Vagina (tissue), 2 donors: ENCODE results near the gene KAZN. TPM values are rescaled to one million over a fixed set of nuclear protein-coding genes. Genes with fewer than 3 reads are reported as not detected.

ENCODE experiments used
- DNase-seq, 2 donors: peaks; one replicate each; pipeline ENCODE4 v3.0.0-alpha.2; 2017; ENCODE audit errors: extremely low spot score in 2 of 2
- H3K27ac ChIP-seq: fragments of 200-600 bp; sonication (generic); one replicate; pipeline ENCODE4 v1.5.1; 2019
- H3K27me3 ChIP-seq: fragments of 200-600 bp; sonication (generic); one replicate; pipeline ENCODE4 v1.5.1; 2019
- H3K36me3 ChIP-seq, 2 donors: fragments of 200-600 bp; sonication (generic); one replicate each; pipeline ENCODE4 v1.5.1; 2017 to 2019
- H3K4me1 ChIP-seq: fragments of 200-600 bp; sonication (generic); one replicate; pipeline ENCODE4 v1.5.1; 2019
- H3K4me3 ChIP-seq, 2 donors: fragments of 200-600 bp; sonication (generic); 1 replicate in 1 of 2; 2 replicates in 1 of 2; pipeline ENCODE4 v1.5.1; 2016 to 2019
- H3K9me3 ChIP-seq: fragments of 200-600 bp; sonication (generic); one replicate; pipeline ENCODE4 v1.5.1; 2019
- POLR2A ChIP-seq, 2 donors: fragments of 450-650 bp; IDR thresholded peaks; one replicate each; pipeline ENCODE4 v1.6.1; 2017; ENCODE audit warnings: antibody characterized with exemption in 2 of 2, mild to moderate bottlenecking in 2 of 2, moderate library complexity in 2 of 2
- POLR2AphosphoS5 ChIP-seq, 2 donors: sonication (generic); formaldehyde crosslinking; IDR thresholded peaks; one replicate each; pipeline ENCODE4 v1.9.0; 2017; ENCODE audit warnings: antibody characterized with exemption in 2 of 2, mild to moderate bottlenecking in 2 of 2, low read depth in 1 of 2; ENCODE audit not compliant: insufficient read depth in 1 of 2
- intact Hi-C: fragments of 100-400 bp; cut with DNase I; formaldehyde crosslinking; loops from one replicate; pipeline ENCODE4 v1.15.1; 2023
- total RNA-seq: library from RNA; depleted of rRNA; stranded (reverse); fragments of >200 nt; gene quantifications from one replicate; pipeline ENCODE4 v1.2.3, GENCODE V29; 2016
- TF ChIP-seq, protein P1 (sequence below), 3 experiments: fragments of 450-650 bp in 2 of 3; fragments of 200-600 bp in 1 of 3; sonication (generic) in 1 of 3; IDR thresholded peaks; one replicate each; pipeline ENCODE4 v1.5.1; 2017 to 2019; ENCODE audit warnings: antibody characterized with exemption in 3 of 3, mild to moderate bottlenecking in 2 of 3, moderate library complexity in 2 of 3

KAZN gene
- total RNA-seq, 1 donor from 2014 or later = 29.5 TPM

DNA sequence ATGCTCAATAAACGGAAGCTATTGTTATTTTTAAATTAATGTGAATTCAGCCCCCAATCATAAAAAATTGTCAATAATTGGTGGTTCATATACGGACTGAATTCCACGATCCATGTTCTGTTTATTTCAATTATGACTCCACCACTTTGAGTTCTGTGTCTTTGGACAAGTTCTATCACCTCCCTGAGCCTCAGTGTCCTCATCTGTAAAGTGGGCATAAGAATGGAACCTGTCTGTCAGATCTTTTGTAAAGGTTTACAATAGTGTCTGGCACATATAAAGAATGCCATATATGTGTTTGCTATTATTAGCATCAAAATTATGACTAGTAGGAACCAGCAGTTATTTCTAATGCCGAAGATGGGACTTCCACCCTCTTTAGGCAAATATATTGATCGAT lies 183.3 kb downstream of the KAZN start:
- TF ChIP-seq, protein P1, sequence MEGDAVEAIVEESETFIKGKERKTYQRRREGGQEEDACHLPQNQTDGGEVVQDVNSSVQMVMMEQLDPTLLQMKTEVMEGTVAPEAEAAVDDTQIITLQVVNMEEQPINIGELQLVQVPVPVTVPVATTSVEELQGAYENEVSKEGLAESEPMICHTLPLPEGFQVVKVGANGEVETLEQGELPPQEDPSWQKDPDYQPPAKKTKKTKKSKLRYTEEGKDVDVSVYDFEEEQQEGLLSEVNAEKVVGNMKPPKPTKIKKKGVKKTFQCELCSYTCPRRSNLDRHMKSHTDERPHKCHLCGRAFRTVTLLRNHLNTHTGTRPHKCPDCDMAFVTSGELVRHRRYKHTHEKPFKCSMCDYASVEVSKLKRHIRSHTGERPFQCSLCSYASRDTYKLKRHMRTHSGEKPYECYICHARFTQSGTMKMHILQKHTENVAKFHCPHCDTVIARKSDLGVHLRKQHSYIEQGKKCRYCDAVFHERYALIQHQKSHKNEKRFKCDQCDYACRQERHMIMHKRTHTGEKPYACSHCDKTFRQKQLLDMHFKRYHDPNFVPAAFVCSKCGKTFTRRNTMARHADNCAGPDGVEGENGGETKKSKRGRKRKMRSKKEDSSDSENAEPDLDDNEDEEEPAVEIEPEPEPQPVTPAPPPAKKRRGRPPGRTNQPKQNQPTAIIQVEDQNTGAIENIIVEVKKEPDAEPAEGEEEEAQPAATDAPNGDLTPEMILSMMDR (IDR thresholded peaks at IDR 0.05) = no peak
- TF ChIP-seq POLR2AphosphoS5 (IDR thresholded peaks at IDR 0.05; ENCODE audit: insufficient read depth in 1 of 2, low read depth in 1 of 2) = no peak
- no peak for TF ChIP-seq POLR2A (IDR thresholded peaks at IDR 0.05)
- intact Hi-C loops = no loop called here
- H3K27ac ChIP-seq = no peak overlapping the region
- H3K4me3 ChIP-seq = no peak overlapping the region
- no peaks in the 10 kb centered on the region for H3K36me3 ChIP-seq
- H3K9me3 ChIP-seq = no peaks in the 10 kb centered on the region
- no peaks in the 10 kb centered on the region for H3K4me1 ChIP-seq
- no peak for DNase-seq
- H3K27me3 ChIP-seq = no peaks in the 10 kb centered on the region

GRCh38 chr1:14782741-14783591 lies 184.5 kb downstream of the KAZN start:
- no peaks in the 10 kb centered on the region for H3K36me3 ChIP-seq
- H3K4me1 ChIP-seq = no peaks in the 10 kb centered on the region
- intact Hi-C loops = no loop called here
- no peaks in the 10 kb centered on the region for H3K9me3 ChIP-seq
- H3K27me3 ChIP-seq = no peaks in the 10 kb centered on the region
- no peak overlapping the region for H3K4me3 ChIP-seq
- no peak for TF ChIP-seq POLR2AphosphoS5 (IDR thresholded peaks at IDR 0.05; ENCODE audit: insufficient read depth in 1 of 2, low read depth in 1 of 2)
- TF ChIP-seq, protein P1 (IDR thresholded peaks at IDR 0.05) = no peak
- TF ChIP-seq POLR2A (IDR thresholded peaks at IDR 0.05) = no peak
- no peak for DNase-seq
- H3K27ac ChIP-seq = no peak overlapping the region

- DNase-seq = no peak
- Histone ChIP-seq H3K9me3 (no peaks in the 10 kb centered on the region), H3K27me3 (no peaks in the 10 kb centered on the region), H3K4me1 (no peaks in the 10 kb centered on the region), H3K36me3 (no peaks in the 10 kb centered on the region), H3K4me3 (no peak overlapping the region), H3K27ac (no peak overlapping the region)
- intact Hi-C loops = no loop called here
- TF ChIP-seq POLR2A (IDR thresholded peaks at IDR 0.05) (no peak), POLR2AphosphoS5 (IDR thresholded peaks at IDR 0.05; ENCODE audit: insufficient read depth in 1 of 2, low read depth in 1 of 2) (no peak)
- TF ChIP-seq, protein P1 (IDR thresholded peaks at IDR 0.05) = no peak
Observed at GRCh38 chr1:14783592-14783886, 185.1 kb downstream of the KAZN start.

DNA sequence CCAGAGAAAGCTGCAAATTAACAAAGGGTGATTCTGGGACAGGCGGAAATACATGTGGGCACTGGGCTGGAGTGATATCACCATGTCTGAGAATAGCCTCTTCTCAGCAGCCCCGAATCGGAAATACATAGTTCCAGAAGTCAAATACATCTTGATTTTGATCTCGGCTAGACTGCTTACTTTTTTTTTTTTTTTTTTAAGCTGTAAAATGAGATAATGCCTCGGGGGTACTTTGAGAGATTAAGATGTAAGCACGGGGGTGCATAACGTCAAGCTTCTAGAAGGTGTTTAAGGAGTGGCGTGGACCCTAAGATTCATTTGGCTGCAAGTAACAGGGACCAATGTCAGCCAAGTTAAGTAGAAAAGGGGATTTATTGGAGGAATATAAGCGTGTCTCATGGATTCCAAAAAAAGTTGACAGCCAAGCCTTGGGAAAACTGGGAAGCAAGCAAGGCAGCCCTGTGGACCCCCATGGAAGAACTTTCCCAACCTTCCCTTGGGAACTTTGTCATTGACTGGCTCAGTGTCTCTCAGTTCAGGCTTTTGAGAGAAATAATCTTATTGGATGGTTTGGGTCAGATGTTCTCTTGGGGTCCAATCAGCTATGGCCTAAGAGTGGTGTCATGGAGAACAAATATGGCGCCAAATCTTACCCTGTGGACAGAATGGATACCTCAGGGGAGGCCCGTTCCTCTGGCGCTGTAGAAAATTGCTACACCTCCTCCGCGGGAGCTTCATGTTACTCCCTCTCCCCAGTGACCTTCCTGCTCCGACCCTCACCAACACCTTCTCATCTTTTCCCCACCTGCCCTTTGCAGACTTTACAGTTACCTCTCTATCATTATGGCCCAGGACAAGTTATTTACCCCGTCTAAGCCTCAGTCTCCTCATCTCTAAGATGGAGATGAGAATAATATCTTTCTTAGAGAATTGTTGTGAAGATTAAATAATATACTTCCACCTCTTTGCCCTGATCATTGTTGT lies 186.6 kb downstream of the KAZN start:
- H3K4me1 ChIP-seq = no peaks in the 10 kb centered on the region
- no peaks in the 10 kb centered on the region for H3K9me3 ChIP-seq
- no peaks in the 10 kb centered on the region for H3K36me3 ChIP-seq
- intact Hi-C loops = no loop called here
- TF ChIP-seq POLR2AphosphoS5 (IDR thresholded peaks at IDR 0.05; ENCODE audit: insufficient read depth in 1 of 2, low read depth in 1 of 2) (no peak), POLR2A (IDR thresholded peaks at IDR 0.05) (no peak)
- DNase-seq = no peak
- H3K27me3 ChIP-seq = no peaks in the 10 kb centered on the region
- no peak overlapping the region for H3K4me3 ChIP-seq
- H3K27ac ChIP-seq = no peak overlapping the region

DNA sequence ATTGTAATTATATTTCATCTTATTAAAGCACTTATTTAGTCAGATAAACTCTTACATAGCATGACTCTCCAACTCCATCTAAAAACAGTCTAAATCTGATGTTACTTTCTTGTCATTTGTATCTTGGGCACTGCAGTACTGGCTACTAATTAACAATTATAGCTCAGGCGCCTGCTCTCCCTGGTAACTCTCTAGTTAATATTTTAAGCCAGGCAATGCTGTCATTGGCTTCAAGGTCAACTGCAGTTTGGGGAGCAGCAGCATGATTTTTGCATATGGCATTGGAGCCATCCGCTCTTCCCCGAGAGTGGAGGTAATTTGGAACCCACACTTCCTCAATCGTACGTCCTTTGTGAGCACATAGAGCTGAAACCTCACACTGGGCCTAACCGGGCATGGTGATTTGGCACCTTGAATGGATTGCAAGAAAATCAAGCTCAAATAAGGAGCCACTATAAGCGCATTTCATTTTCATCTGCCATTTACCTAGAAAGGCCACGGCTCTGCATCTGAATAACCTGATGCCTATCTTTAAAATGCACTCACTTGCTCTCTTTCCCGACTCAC lies 187.7 kb downstream of the KAZN start:
- Histone ChIP-seq H3K27ac (no peak overlapping the region), H3K9me3 (no peaks in the 10 kb centered on the region), H3K4me3 (no peak overlapping the region), H3K36me3 (no peaks in the 10 kb centered on the region), H3K27me3 (no peaks in the 10 kb centered on the region), H3K4me1 (no peaks in the 10 kb centered on the region)
- no peak for DNase-seq
- TF ChIP-seq POLR2AphosphoS5 (IDR thresholded peaks at IDR 0.05; ENCODE audit: insufficient read depth in 1 of 2, low read depth in 1 of 2) (no peak), POLR2A (IDR thresholded peaks at IDR 0.05) (no peak)
- TF ChIP-seq, protein P1 (IDR thresholded peaks at IDR 0.05) = no peak
- intact Hi-C loops = no loop called here
